Gastrocnemius medialis (tissue), 4 donors: ENCODE data around the gene MICU2.

Source experiments
- POLR2A ChIP-seq, 2 donors: fragments of 450-650 bp; IDR thresholded peaks; one replicate each; pipeline ENCODE4 v1.6.1; 2017; ENCODE audit warnings: antibody characterized with exemption in 2 of 2, mild to moderate bottlenecking in 2 of 2, moderate library complexity in 2 of 2
- TF ChIP-seq, protein P1 (sequence below), 5 experiments: fragments of 450-650 bp in 3 of 5; fragments of 200-600 bp in 2 of 5; sonication (generic) in 2 of 5; IDR thresholded peaks in 4 of 5; conservative IDR thresholded peaks in 1 of 5; 1 replicate in 4 of 5; 2 replicates in 1 of 5; pipeline ENCODE4 v1.5.1; 2016 to 2019; ENCODE audit warnings: antibody characterized with exemption in 5 of 5, mild to moderate bottlenecking in 3 of 5, moderate library complexity in 3 of 5

DNA sequence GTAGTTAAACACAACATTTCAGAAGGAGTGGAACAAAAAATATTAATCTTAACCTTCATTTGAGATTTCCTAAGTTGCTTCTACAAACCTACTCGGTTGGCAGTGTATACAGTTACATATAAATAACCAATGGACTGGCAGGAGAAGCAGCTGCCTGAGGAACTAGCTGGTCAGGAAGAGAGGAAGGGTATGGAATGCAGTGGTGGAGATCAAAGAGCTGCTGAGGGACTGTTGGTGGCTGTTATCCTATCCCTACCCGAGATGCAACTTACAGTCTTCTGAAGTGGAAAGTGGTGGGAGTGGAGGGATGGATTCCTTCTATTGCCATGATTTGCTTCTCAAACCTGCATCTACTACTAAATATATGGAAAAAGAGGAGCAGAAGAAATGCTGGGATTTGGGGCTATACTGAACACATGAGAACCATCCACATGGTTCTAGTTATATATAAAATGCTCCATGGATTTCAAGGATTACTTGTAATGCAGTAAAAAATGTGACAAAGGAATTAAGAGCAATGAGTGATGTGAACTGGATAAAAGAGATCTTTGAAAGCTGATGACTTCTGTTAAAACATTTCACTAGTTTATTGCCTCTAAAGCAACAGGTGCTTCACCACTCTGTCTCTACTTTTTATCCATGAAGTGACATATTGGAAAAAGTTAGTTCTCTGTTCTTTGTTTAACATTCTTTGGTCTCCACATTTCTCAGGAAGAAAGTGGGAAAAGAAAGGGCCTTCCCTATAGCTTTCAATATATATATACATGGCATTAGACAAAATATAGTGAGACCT is 29.9 kb downstream of the MICU2 start:
- TF ChIP-seq, protein P1, sequence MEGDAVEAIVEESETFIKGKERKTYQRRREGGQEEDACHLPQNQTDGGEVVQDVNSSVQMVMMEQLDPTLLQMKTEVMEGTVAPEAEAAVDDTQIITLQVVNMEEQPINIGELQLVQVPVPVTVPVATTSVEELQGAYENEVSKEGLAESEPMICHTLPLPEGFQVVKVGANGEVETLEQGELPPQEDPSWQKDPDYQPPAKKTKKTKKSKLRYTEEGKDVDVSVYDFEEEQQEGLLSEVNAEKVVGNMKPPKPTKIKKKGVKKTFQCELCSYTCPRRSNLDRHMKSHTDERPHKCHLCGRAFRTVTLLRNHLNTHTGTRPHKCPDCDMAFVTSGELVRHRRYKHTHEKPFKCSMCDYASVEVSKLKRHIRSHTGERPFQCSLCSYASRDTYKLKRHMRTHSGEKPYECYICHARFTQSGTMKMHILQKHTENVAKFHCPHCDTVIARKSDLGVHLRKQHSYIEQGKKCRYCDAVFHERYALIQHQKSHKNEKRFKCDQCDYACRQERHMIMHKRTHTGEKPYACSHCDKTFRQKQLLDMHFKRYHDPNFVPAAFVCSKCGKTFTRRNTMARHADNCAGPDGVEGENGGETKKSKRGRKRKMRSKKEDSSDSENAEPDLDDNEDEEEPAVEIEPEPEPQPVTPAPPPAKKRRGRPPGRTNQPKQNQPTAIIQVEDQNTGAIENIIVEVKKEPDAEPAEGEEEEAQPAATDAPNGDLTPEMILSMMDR (IDR thresholded peaks at IDR 0.05 in 4 of 5, conservative IDR thresholded peaks at IDR 0.05 in 1 of 5), result no peak
- no peak for TF ChIP-seq POLR2A (IDR thresholded peaks at IDR 0.05)
